Fibroblast of skin of right quadriceps (primary cell): Measurements from ENCODE around the gene BICC1.

Source experiments
- DNase-seq: peaks from one replicate; pipeline ENCODE4 v3.0.0-alpha.2; 2013

The BICC1 gene

DNA sequence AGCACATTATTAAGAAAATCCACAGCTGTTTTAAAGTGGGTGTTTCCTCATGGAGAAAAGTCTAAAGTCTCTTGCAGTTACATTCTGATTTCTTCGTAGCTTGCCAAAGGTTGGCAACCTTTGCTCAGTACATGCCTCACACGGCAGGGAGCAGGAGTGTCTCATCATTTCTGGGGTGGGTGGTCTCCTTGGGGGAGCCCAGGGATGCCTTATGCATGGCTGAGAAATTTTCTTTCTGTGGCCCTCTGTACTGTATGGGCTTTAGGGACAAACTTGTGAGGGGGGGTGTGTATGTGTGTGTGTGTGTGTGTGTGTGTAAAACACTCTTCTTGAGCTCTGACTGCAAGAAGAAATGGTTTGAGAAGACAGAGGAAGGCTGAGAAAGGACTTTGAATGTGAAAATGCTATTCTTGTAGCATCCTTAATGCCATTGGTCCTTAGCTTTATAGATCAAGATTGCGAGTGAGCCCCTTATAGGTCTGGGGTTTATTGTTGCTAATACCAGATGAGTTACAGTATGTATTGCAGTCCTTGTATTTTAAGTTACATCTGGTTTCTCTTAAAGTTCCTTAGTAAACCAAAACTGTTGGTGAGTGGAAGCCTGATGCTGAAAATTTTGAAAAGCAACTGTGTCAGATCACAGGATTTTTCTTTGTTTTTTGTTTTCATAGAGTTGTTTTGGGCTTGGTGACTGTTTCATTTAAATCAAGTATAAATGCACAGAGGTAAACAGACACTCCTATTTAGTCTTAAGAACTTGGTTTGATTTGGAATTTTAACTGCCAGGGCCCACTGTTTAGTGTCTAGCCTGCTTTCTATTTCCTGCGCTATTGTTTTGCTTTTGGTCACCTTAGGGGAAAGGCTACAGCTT lies 242.0 kb downstream of the BICC1 start:
- peak; percentile 71 for DNase-seq

DNA sequence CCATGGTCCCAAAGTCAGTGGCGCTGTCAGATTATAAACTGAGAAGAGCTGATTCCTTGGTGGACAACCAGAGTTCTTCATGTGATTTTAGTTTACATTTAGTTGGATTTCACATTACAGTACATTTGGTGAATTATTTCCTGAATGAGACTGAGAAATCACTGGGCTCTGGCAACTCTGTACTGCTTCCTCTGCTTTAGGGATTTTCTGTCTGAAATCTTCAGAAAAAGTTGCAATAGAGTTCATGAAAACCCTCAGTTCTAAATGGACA lies 242.6 kb downstream of the BICC1 start:
- DNase-seq, result no peak

DNA sequence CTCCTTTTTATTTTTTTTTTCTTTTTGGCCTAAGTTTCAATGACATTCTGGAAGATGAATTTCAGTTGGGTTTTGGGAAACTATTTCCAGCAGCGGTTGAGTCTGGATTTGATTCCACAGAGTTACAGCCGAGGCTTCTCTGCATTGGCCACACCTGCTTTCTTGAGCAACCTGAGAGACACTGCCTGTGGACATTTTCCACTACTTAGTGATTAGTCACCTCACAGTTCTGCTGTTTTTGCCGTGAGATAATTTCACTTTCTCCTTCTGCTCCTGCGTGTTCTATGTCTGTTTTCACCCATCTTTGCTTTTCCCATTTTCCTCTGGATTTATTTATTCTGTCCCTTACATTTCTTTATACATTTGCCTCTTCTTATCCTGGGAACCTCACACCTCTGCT lies 243.0 kb downstream of the BICC1 start:
- peak; percentile 70 for DNase-seq

DNA sequence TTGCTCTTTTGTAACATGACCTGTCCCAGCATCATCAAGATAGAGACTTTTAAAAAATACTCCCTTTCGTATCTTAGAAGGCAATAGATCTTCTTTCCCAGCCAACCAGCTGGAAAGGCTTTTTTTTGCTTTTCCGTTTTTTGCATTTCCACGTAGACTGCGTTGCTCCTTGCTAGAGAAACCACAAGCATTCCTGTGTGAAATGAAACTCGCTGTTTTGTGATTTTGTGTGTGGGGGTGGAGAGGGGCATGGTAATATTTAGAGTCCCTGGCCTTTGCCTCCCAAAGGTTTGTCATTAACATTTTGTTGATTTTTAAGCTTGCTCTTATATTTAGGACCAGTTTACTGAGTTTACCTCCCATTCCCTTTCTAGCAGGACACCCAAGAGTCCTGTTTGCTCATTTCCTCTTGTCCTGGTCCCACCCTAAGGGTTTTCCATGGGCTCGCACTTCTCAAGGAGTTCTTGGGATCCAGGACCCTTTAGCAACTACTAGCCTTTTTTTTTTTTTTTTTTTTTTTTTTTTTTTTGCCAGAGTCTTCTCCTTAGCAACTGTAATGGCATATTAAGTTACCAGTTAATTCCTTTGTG lies 243.6 kb downstream of the BICC1 start:
- peak; percentile 79 for DNase-seq

DNA sequence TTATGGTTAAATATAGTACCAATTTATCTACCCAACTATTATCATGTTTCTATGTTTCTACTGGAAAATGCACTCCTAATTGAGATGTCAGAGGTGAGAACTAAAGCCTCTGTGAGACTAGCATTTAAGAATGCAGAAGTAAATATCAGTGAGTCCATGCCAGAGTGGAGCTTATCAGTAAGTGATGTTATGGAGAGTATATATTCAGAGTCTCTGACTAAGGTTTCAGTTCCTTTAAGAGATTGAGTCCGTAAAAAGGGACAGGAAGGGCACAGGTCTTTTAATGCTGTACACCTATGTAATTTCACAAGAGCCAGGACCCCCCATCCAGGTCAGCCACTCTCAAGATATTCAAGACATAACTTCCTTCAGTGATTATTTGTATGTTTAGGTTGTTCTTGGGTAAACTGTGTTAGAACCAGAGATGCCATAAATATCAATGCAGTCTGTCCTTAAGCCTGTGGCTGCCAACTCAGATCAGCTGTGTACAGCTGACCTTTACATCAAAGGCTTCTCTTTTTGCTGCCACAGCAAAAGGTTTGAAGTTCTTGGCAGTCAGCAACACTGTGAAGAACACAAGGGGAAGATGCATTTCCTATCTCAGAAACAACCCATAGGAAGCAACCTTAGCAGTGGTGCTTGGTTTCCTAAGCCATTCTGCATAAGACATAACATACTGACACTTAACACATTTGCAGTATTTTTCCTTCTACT lies 244.8 kb downstream of the BICC1 start:
- DNase-seq, result no peak

DNA sequence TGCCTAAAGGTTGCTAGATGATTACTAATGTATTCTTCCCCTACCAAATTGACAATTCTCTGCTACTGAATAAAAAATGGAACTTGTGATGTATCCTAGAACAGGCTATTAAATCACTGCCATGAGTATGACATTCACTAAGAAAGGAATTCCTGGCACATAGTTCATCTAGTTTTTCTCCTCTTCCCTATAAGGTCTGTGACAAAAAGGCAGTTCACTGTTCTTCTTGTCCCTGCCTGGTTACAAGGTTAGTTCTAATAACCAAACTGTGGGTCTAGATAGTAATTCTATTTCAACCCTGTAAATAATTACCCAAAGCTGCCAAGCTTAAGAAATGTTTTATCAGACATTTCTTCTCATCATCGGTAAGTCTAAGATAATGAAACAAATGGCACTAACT lies 245.6 kb downstream of the BICC1 start:
- DNase-seq, result no peak

DNA sequence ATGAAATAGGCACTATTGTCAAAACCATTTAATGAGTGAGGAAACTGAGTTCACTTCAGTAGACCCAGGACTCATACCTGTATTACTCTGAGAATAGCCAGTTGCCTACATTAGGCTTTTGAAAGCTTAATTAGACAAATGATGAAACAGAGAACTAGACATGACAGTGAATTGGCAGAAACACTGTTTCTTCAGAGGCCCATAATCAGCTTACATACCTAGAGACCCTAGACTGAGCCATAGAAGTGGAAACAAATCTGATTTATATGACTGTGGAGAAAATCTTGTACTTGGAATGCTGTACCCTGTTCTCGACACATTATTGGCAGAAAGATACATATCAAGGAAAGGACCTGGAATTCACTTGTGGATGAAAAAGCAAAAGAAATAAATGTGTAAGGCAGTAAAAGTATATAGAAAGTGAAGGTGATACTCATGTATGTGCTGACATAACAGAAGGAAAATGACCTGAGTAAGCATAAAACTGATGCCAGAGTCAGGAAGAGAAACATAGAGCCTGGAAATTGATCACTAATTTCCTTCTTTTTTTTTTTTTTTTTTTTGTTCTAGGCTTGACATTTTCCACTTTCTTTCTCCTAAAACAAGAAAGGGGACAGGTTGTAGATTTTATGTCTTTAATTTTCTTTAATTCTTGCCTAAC lies 251.5 kb downstream of the BICC1 start:
- no peak for DNase-seq

DNA sequence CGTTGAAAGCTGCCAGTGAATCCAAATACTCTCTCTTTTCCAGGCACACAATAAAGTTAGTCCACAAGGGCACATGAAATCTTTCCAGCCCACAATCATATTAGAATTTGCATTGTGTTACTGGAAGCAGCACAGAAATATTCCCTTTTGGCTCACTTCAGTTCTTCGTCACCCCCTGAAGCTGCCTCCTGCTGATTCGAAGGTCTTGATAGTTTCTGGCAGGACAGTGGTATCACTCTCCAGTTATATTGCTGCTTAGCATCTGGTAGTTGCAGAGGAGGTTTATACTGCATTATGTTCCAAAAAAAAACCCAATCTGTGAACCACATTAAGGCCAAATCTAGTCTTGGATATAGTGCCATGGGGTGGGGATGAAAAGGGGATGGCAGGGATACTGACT lies 253.2 kb downstream of the BICC1 start:
- DNase-seq, result no peak

DNA sequence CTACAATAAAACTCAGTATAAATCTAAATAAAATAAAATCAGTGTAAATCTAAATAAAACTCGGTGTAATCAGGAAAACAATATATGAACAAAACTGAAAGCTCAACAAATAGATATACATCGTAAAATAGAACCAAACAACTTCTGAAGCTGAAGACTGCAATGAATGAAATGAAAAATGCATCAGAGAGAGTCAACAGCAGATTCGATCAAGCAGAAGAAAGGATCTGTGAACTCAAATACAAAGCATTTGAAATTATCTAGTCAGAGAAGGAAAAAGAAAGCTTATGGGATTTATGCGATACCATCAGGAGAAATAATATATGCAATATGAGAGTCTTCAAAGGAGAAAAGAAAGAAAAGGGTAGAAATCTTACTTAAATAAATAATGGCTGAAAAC lies 255.0 kb downstream of the BICC1 start:
- DNase-seq, result no peak

DNA sequence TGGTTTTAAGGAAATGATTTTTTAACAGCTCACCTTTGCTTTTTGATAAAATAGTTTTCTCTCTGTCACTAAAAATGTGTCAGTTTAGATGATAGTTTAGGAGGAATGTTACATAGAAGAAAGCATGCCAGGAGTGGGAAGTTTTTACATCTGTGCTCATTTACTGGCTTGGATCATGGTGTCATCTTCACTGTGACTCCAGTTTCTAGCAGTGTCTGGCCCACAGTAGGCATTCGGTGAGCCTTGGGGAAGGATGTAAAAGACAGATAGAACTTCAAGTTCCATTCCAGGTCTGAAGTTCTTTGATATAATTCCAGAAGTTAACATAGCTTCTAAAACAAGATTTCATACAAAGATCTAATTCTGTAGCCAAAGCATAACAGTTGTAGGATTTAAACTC lies 259.2 kb downstream of the BICC1 start:
- DNase-seq, result no peak

DNA sequence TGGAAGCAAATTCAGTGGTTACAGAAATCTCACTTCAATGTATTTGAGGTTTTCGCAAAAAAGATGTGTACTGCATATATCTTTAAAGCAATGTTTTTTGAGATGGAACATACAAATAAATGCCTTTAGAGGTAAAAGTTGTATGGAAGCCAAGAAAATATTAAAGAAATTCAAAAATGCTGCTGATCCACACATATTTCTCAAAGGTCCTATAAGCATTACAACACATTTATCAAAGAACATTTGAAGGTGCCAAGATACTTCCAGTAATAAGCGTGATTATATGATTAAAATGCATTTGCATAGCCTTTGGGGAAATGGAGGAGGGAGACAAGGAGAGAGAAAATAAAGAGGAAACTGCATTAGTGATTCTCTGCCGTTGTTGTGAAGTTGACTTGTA lies 260.1 kb downstream of the BICC1 start:
- DNase-seq, result no peak

DNA sequence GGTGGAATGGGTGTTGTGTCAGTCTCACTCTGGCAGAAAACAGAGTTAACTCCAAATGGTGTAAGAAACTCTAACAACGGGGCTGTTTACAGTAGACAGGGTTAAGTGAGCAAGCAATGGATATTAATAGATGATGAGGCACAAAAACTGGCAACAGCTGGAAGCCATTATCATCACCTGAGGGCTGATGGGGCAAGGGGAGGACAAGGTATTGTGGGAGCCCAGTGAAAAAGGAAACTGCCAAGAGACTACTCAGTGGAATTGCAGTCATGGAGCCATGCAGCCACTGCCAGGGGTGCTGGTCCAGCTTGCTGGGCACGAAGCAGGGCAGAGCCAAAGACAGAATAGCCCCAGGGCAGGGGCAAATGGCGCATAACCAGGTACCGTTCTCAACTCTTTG lies 260.7 kb downstream of the BICC1 start:
- DNase-seq, result no peak

DNA sequence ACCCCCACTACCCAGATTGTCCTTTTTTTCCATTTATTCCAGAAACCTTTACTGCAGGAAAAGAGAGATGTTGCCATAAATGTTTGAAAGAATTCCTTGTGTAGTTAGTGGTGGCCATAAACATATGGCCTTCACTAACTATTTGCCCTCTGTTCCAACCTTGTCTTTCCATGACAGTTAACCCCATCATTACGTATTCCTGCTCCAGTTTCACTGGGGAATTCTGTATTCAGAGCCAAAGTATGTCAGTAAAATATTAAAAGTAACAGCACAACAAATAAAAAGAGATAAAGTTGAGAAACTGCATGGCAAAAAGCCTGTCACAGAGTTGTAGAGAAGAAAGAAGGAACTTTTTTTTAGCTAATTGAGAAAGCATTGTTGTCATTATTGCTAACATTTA lies 261.3 kb downstream of the BICC1 start:
- DNase-seq, result peak; percentile 50

DNA sequence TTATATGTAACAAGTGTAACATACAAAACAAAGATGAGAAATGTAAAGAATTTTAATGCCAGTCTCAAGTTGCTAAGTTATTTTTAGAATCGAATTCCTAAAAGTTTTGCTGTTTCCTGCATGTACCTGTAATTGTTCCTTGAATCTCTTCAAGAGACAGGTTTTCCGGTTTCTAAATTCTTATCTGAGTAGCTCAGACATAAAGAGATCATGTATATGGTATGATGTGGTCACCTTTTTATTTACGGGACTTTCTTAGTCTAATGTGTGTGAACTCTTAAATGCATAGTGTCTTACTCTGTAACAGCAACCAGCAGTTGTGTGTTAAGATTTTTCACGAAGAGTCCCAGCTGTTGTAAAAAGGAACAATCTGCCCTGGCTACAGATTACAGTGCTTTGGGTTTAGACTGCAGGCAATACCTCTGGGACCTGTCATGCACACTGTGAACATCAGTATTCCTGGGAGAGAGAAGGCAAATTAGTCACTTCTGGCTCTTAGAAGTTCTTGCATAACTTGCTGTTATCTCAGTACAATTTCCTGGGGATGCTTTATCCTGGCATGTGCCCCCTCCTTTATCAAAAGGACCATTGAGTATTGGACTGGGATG lies 263.4 kb downstream of the BICC1 start:
- DNase-seq, result peak; percentile 71

DNA sequence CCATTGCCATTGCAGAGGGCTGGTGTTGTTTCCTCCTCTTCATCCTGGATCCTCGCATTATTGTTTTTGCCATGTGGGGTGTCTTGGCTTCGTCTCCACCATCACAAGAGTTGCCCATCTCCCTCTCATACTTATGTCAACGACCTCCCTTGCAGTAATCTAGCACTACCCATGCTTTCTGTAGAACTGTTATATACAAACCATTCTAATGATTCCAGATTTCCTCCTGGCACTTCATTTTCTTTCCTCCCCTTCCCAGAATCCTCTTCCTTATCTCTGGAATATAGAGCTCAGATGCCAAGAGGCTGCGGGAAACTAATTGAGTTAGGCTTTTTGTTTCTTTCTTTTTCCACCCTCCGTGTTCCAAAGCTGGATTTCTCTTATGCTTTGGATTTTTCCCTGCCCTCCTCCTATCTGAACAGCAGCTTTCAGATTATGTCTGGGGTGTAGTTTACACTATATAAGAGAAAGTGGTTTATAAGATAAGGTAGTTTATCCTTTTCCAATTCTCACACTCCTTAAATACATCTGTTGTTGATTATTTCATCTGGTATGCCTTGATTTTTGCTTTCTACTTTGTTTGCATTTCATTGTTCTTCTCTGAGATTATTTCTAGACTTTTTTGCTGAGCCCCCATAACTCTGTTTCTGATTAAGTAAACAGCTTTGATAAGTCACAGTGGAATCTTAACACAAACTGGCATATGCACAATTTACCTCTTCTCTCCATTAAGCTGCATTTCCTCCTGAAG lies 264.1 kb downstream of the BICC1 start:
- no peak for DNase-seq

DNA sequence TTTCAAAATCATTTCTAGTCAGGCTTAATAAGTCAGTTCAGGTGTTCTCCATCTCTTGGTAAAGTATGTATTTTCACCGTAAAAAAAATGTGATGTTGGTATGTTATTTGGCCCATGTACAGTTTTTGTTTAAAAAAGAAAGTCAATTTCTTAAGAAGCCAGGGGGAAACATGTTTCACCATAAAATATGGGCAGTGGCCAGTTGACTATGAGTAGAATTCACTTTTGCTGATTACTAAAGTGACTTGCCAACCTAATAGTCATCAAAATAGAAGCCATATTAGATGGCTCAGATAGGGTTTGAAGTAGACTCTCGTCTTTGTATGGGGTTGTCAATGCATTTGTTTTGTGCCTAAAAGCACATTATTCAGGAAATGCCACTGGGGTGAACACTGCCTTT lies 266.3 kb downstream of the BICC1 start:
- no peak for DNase-seq

DNA sequence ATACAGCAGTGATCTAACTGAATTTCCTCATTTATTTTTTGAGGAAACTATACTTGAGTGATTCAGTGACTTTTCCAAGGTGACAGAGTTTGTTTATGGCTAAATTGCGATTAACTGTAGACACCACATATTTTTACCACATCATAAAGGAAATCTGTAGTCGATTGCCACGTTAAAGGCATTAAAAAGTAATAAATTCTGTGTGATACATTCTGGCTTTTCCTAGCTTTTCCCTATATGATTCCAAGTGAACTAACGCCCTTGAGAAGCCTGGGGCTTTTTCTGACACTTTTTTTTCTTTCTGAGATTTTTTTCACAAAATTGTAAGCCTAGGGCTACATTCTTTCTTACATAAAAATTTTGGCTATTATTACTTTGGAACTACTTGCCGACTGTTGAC lies 266.9 kb downstream of the BICC1 start:
- no peak for DNase-seq

DNA sequence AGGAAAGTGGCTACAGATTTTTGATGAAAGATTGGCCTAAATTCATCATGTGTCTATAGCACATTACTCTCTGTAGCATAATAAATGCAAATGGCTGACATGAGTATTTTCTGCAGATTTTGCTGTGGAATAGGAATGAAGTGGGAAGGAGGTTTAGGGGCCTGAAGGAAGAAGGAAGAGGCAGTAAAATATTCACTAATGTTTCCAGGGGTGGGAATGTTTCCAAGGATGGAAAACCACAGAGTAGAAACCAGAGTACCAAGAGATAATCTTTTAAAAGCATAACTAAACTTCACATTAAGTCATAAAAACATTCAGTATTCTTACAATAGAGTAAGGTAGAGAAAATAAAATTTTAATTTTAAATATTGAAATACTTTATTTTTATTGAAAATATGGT lies 267.8 kb downstream of the BICC1 start:
- peak; percentile 58 for DNase-seq

DNA sequence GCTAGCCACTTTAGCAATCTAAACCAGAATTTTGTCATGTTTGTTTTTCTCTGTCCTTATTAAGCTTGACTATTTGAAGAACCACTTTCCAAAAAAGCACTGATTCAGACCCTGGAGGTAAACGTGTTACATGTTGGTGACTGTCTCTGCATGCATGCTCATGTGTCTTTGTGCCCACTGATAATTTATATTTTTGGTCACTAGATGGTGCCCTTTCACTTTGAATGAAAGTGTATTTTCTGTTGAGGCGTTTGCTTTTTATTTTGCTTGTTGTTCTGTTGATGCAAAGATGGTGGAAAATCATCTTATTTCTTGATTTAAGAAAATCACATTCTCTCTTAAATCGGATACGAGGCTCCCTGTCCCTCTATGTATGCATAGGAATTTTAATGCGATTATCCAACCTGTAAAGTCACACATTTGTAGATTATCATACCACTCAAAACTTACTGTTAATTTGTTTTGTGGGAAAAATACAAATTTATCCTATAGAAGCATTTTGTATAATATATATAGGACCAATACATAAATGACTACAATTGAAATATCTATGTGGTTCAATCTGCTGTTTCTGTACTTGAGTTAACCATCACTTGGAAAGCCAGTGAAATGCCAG lies 269.3 kb downstream of the BICC1 start:
- DNase-seq, result peak; percentile 56

DNA sequence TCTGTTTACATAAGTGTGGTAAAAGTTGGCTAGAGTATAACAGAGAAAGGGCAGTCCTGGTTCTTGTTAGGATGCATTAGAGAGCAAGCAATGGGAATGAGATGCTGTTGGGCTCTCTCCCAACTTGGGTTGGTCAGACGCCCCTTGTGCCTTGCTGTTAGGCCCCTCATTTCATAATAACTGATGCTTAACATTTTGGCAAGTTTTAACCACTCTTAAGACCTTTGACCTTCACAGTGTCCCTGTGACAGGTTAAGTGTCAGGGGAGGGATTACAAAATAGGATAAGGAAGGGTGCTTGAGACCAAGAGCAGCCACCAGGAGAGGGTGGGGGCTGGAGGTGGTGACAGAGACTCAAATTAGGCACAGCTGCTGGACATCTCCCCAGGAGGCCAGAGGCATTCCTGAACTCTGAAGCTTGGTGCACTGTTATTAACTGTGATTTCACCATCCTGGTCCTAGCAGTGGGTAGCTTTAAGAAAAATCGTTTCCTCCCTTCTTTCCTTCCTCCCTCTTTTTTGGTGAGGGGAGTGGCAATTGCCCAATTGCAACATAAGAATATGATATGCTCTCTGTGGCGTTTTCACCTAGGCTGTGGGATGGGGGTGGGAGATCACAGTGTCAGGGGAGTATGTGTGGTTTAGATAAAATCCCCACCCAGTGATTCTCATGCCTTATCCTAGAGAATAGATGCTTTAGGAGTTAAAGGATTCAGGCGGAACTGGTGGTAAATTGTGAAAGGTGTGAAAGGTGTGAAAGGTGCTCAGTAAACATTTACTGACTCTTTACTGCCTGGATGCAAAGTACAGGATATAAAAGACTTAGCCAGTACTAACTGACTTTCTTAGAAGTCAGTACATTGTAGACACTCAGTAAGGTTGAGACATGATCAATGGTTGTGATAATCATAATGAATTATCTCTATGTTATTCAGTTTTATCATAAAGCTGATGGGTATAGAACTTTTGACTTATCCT lies 270.5 kb downstream of the BICC1 start:
- peak; percentile 63 for DNase-seq

DNA sequence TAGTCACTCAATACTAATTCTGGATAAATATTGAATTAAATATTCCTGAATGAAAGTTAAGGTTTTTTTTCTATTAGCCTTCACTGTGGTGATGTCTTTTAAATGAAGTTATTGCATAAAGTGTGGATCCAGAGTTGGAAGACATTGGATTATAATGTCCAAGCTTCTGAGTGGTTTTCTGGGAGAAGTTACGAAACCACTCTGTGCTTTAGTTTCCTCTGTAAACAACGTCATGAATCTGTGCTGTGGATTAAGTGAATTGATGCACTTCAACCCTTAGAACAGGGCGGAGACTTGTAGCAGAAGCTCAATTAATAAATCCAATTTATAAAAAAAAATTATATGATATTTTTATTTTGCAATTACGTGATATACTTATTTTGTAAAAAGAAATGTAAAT lies 271.7 kb downstream of the BICC1 start:
- DNase-seq, result no peak
